Left lobe of liver (tissue), 2 donors: ENCODE measurements around the gene ITGAL. TPM values are rescaled to one million over a fixed set of nuclear protein-coding genes. Genes with fewer than 3 reads are reported as not detected.
"Not testable (repeated sequence)": the region's sequence is repeated elsewhere in the genome, so short reads cannot be mapped to it uniquely, and the experiment has no call there.

Experiments used
- ATAC-seq: fragments of 200-7000 bp; cut with Tn5 transposase; one replicate; pipeline ENCODE4 v1.9.1; 2020; ENCODE audit warnings: mild to moderate bottlenecking, moderate library complexity
- DNase-seq: peaks from one replicate; pipeline ENCODE4 v3.0.0-alpha.2; 2020; ENCODE audit warnings: low spot score
- total RNA-seq: library from RNA; stranded (reverse); gene quantifications from one replicate; pipeline ENCODE4 v1.2.1, GENCODE V29; 2021
- donor health status: DM: no; HTN: no; CAD: no; lungs with moderate emphysema.
- donor health status: DM: no; HTN: yes; CAD: no.

The ITGAL gene
- total RNA-seq, 1 donor from 2014 or later, result 11.0 TPM

GRCh38 chr16:30457256-30457655 lies 15.3 kb upstream of the ITGAL start:
- DNase-seq, result no peak
- ATAC-seq, result peak; percentile 75

GRCh38 chr16:30457743-30458560 lies 14.6 kb upstream of the ITGAL start:
- no peak for ATAC-seq
- no peak for DNase-seq

- peak; percentile 62 for ATAC-seq
- DNase-seq, result no peak
Observed at GRCh38 chr16:30458561-30459394, 13.8 kb upstream of the ITGAL start.

DNA sequence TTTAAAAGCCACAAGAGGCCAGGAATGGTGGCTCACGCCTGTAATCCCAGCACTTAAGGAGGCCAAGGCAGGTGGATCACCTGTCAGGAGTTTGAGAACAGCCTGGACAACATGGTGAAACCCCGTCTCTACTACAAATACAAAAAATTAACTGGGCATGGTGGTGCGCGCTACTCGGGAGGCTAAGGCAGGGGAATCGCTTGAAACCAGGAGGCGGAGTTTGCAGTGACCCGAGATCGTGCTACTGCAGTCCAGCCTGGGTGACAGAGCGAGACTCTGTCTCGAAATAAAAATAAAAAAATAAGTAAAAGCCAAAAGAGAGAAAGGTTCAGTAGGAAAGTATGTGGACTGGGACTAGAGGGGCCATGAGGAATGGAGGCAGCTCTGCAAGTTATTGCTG lies 13.1 kb upstream of the ITGAL start:
- ATAC-seq, result no peak
- no peak for DNase-seq

DNA sequence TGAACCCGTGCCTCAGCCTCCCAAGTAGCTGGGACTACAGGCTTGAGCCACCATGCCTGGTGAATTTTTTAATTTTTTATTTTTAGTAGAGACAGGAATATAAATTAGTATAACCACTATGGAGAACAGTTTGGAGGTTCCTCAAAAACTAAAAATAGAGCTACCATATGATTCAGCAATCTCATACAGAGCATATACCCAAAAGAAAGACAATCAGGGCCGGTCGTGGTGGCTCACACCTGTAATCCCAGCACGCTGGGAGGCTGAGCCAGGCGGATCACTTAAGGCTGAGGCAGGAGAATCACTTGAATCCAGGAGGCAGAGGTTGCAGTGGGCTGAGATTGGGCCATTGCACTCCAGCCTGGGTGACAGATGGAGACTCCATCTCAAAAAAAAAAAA lies 11.1 kb upstream of the ITGAL start:
- not testable (repeated sequence) for DNase-seq

DNA sequence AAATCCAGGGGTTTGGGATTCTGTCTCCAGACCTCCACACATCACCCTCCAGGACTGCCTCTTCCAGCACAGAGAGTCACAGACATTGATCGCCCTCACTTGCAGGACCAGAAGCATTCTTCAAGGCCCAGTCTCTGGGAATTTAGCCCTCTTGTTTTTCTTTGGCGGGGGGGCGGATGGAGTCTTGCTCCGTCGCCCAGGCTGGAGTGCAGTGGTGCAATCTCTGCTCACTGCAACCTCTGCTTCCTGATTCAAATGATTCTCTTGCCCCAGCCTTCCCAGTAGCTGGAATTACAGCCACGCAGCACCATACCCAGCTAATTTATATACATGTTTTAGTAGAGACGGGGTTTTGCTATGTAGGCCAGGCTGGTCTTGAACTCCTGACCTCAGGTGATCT lies 8.5 kb upstream of the ITGAL start:
- no peak for ATAC-seq
- no peak for DNase-seq

More for the DNA sequence above, 11.1 kb upstream of the ITGAL start:
- ATAC-seq, result not testable (repeated sequence)

DNA sequence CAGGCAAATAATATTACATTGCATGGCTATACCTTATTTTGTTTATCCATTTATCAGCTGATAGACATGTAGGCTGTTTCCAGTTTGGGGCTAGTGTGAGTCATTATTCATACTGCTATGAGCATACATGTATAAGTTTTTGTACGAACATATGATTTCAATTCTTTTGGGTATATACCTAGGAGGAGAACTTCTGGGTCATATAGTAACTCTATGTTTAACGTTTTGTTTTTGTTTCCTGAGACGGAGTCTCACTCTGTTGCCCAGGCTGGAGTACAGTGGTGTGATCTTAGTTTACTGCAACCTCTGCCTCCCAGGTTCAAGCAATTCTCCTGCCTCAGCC lies 2.4 kb upstream of the ITGAL start:
- ATAC-seq (no peak), DNase-seq (no peak)

DNA sequence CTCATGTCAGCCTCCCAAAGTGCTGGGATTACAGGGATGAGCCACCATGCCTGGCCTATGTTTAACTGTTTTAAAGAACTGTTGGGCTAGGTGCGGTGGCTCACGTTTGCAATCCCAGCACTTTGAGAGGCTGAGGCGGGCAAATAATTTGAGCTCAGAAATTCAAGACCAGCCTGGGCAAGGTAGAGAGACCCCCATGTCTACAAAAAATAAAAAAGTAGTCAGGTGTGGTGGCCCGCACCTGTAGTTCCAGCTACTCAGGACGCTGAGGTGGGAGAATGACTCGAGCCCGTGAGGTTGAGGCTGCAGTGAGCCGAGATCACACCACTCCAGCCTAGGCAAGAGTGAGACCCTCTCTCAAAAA lies 1.9 kb upstream of the ITGAL start:
- no peak for DNase-seq
- ATAC-seq, result no peak

DNA sequence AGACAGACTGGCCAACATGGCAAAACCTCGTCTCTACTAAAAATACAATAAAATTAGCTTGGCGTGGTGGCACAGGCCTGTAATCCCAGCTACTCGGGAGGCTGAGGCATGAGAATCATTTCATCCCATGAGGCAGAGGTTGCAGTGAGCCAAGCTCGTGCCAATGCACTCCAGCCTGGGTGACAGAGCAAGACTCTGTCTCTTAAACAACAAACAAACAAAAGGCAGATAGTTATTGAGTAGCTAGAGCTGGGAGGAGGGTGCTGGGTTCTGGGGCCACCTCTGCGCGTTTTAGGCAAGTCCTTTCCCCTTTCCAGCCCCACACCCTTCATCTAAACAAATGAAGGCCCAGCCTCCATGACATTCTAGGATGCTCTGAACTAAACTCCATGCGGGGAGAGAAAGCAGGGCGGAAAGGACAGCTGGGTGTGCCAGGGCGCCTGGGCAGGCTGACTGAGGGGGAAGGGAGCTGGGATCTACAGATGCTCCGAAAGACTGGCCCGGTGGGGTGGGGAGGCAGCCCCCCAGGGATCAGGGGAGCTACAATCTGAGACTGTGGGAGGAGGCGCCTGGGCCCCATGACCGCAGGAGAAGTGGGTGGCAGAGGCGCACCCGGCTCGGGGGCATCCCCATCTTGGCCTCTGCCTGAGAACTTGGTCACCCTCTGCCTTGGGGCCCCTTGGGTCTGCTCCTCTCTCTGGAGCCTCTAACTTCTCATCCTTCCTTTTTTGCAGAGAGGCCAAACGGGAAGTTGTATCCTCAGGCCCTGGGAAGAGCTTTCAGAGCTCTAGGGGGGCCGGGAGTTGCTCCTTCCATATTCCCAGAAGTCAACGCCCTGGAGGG lies 910 bp downstream of the ITGAL start:
- DNase-seq, result no peak
- peak; percentile 52 for ATAC-seq

DNA sequence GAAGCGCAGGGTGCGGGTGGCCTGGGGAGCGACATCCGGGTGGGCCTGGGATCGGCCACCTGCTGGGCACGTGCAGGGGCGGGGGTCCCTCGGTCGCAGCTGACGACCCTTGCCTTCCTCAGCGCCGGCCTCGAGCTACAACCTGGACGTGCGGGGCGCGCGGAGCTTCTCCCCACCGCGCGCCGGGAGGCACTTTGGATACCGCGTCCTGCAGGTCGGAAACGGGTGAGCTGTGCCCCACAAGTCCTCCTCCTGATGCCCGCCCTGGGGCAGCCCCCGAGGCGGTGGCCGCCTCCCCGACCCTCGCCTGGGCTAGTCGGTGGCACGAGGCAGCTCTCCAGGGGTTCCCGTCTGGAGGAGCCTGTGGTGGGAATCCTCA lies 1.5 kb downstream of the ITGAL start:
- ATAC-seq (no peak), DNase-seq (no peak)

DNA sequence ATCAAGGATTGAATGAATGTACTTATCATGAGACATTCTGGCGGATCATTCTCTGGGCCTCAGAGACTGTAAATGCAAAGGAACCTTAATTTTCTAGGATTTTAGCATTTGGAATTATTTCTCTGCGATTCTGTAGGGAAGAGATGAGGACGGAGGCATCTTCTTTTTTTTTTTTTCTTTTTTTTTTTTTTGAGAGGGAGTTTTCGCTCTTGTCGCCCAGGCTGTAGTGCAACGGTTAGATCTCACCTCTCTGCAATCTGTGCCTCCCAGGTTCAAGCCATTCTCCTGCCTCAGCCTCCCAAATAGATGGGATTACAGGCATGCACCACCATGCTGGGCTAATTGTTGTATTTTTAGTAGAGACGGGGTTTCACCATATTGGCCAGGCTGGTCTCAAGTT lies 2.1 kb downstream of the ITGAL start:
- DNase-seq (no peak), ATAC-seq (no peak)

- DNase-seq (no peak), ATAC-seq (no peak)
Observed at GRCh38 chr16:30476991-30477390, 4.4 kb downstream of the ITGAL start.

GRCh38 chr16:30477773-30478172 lies 5.2 kb downstream of the ITGAL start:
- DNase-seq, ATAC-seq: not testable (repeated sequence)

GRCh38 chr16:30478766-30479478 lies 6.4 kb downstream of the ITGAL start:
- no peak for DNase-seq
- no peak for ATAC-seq

DNA sequence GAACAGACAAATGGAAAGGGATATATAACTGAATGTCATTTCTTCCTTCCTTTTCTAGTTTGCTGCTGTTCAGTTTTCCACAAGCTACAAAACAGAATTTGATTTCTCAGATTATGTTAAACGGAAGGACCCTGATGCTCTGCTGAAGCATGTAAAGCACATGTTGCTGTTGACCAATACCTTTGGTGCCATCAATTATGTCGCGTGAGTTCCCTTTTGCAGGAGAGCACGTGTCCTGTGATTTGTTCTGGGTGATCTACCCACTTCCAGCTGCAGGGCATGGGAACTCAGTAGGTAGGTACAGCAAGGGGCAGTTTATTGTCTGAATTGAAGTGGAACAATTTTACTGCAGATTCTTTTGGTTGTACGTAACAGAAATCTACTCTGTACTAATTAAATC lies 8.8 kb downstream of the ITGAL start:
- DNase-seq (no peak), ATAC-seq (no peak)

DNA sequence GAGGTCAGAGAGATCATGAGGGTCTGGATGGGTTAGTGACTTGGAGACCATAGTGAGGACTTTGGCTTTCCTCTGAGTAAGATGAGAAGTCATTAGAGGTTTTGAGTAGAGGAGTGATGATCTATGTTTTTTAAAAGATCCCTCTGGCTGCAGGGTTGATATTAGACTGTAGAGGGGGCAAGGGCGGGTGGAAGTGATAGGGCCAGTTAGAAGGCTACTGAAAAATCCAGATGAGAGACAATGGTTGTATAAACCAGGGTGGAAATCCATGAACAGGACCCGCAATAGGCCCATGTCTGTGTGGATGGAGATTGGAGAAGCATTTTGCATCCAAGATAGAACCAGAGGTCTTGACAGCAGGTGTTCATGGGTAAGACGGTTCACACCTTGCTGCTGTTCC lies 9.8 kb downstream of the ITGAL start:
- ATAC-seq, result peak; percentile 31

DNA sequence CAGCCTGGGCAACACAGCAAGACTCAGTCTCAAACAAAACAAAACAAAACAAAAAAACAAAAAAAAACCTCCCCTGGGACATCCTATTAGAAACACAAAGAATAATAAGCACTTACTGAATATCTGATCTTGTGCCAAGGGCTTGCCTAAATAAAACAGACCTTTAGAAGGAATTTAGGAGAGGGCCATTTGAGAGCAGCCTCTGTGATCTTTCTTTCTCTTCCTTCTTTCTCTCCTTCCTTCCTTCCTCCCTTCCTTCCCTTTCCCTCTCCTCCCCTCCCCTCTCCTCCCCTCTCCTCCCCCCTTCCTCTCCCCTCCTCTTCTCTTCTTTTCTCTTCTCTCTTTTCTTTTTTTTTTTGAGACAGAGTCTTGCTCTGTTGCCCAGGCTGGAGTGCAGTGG lies 12.3 kb downstream of the ITGAL start:
- DNase-seq, result no peak
- ATAC-seq, result no peak

More for the DNA sequence above, 9.8 kb downstream of the ITGAL start:
- no peak for DNase-seq

GRCh38 chr16:30485818-30486436 lies 13.4 kb downstream of the ITGAL start:
- DNase-seq (no peak), ATAC-seq (no peak)

DNA sequence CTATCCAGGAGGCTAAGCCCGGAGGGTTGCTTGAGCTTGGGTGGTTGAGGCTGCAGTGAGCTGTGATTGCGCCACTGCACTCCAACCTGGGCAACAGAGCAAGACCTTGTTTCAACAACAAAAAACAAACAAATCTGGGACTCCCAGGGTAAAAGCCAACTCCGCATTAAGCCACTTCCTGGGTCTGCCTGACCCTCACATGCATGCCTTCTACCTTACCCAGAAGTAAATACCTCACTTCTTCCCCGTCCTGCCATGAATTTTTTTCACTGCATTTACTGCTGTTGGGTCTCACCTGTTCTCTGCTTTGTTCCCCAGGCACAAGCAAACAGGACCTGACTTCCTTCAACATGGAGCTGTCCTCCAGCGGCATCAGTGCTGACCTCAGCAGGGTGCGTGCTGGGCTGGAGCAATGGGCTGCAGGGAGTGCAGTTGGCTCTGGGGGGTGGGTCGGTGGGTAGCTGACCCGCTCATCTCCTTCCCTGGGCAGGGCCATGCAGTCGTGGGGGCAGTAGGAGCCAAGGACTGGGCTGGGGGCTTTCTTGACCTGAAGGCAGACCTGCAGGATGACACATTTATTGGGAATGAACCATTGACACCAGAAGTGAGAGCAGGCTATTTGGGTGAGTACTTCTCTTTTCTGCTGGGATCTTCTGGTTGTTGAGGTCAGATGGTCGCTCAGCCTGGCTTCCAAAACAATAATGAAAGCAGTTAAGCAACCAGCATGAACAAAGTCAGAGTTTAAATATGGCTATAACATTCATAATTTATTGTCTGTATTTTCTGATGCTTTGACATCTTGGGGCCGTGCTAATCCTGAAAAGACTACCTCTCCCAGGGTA lies 16.4 kb downstream of the ITGAL start:
- ATAC-seq (peak; percentile 86), DNase-seq (peak; percentile 80)
